Upper lobe of left lung (tissue), 6 donors: ENCODE data around the gene CCDC102B. TPM values are rescaled to one million over a fixed set of nuclear protein-coding genes. Genes with fewer than 3 reads are reported as not detected.

Experiments used
- ATAC-seq, 2 donors: fragments of 200-7000 bp; cut with Tn5 transposase; one replicate each; pipeline ENCODE4 v1.9.1; 2022; ENCODE audit warnings: mild to moderate bottlenecking in 2 of 2, moderate library complexity in 2 of 2; ENCODE audit not compliant: low FRiP score in 2 of 2
- DNase-seq, 2 donors: peaks; one replicate each; pipeline ENCODE4 v3.0.0-alpha.2; 2019 to 2020
- H3K27ac ChIP-seq, 4 donors: fragments of 200-600 bp; sonication (generic); one replicate each; pipeline ENCODE4 v1.5.1; 2016 to 2019
- H3K27me3 ChIP-seq, 4 donors: fragments of 200-600 bp; sonication (generic); one replicate each; pipeline ENCODE4 v1.5.1; 2017 to 2019
- H3K36me3 ChIP-seq, 4 donors: fragments of 200-600 bp; sonication (generic); one replicate each; pipeline ENCODE4 v1.5.1; 2016 to 2019
- H3K4me1 ChIP-seq, 4 donors: fragments of 200-600 bp; sonication (generic); one replicate each; pipeline ENCODE4 v1.5.1; 2018 to 2019
- H3K4me3 ChIP-seq, 4 donors: fragments of 200-600 bp; sonication (generic); one replicate each; pipeline ENCODE4 v1.5.1; 2017 to 2019; ENCODE audit warnings: mild to moderate bottlenecking in 2 of 4, moderate library complexity in 1 of 4
- H3K9me3 ChIP-seq, 4 donors: fragments of 200-600 bp; sonication (generic); one replicate each; pipeline ENCODE4 v1.5.1; 2018 to 2019
- CTCF ChIP-seq, 6 experiments: fragments of 450-650 bp in 4 of 6; fragments of 200-600 bp in 2 of 6; sonication (generic) in 2 of 6; IDR thresholded peaks; one replicate each; pipeline ENCODE4 v1.5.1; 2016 to 2019; ENCODE audit warnings: antibody characterized with exemption in 6 of 6
- EP300 ChIP-seq, 4 donors: sonication (generic); formaldehyde crosslinking; IDR thresholded peaks; one replicate each; pipeline ENCODE4 v1.5.1; 2017; ENCODE audit warnings: antibody characterized with exemption in 4 of 4, control low read depth in 2 of 4
- POLR2A ChIP-seq, 4 donors: fragments of 450-650 bp; IDR thresholded peaks; one replicate each; pipeline ENCODE4 v1.5.1; 2016 to 2017; ENCODE audit warnings: antibody characterized with exemption in 4 of 4, mild to moderate bottlenecking in 2 of 4
- POLR2AphosphoS5 ChIP-seq, 2 donors: sonication (generic); formaldehyde crosslinking; IDR thresholded peaks; one replicate each; pipeline ENCODE4 v1.5.1; 2017; ENCODE audit warnings: antibody characterized with exemption in 2 of 2
- WGBS, 2 donors: methylation state at CpG; one replicate each; pipeline ENCODE4 v1.1.5; 2017 to 2018; 5-methylcytosine and 5-hydroxymethylcytosine counted together
- total RNA-seq, 6 donors: library from RNA; depleted of rRNA in 4 of 6; stranded (reverse); fragments of >200 nt in 4 of 6; gene quantifications; one replicate each; pipeline versions ENCODE4 v1.1.0 to v1.2.1, GENCODE V29; 2016 to 2021
- donor health status: DM: no; HTN: no; CAD: no; lungs with moderate emphysema.
- donor health status: DM: no; HTN: yes; CAD: no; lungs with severe emphysema.

Gene CCDC102B
- total RNA-seq, 6 donors from 2014 or later, result 6.2 to 51.3 (median 20.3) TPM

- H3K36me3 ChIP-seq, result no peaks in the 10 kb centered on the region
- DNase-seq (no peak), ATAC-seq (no peak)
- TF ChIP-seq EP300 (IDR thresholded peaks at IDR 0.05), result no peak
- no peak for TF ChIP-seq POLR2A (IDR thresholded peaks at IDR 0.05)
- TF ChIP-seq CTCF (IDR thresholded peaks at IDR 0.05), result no peak
- no peak for TF ChIP-seq POLR2AphosphoS5 (IDR thresholded peaks at IDR 0.05)
- H3K27me3 ChIP-seq, result no peaks in the 10 kb centered on the region
- no peaks in the 10 kb centered on the region for H3K4me1 ChIP-seq
- 24 to 79% methylated on average over 2 of the region's 2 CpGs for WGBS, 2 donors
- H3K27ac ChIP-seq, result peak overlapping the region in 1 of 4 donors; percentile 1
- H3K4me3 ChIP-seq, result no peak overlapping the region
- no peaks in the 10 kb centered on the region for H3K9me3 ChIP-seq
These were observed 20.7 kb downstream of the CCDC102B start for GRCh38 chr18:68818584-68818983.

GRCh38 chr18:68822926-68823325 is 25.0 kb downstream of the CCDC102B start:
- Histone ChIP-seq H3K9me3 (no peaks in the 10 kb centered on the region), H3K36me3 (no peaks in the 10 kb centered on the region), H3K27ac (no peak overlapping the region), H3K4me1 (no peaks in the 10 kb centered on the region), H3K27me3 (no peaks in the 10 kb centered on the region), H3K4me3 (no peak overlapping the region)
- DNase-seq (no peak), ATAC-seq (no peak)
- 91 to 94% methylated on average over 5 of the region's 5 CpGs for WGBS, 2 donors
- TF ChIP-seq CTCF (IDR thresholded peaks at IDR 0.05) (no peak), EP300 (IDR thresholded peaks at IDR 0.05) (no peak), POLR2AphosphoS5 (IDR thresholded peaks at IDR 0.05) (no peak), POLR2A (IDR thresholded peaks at IDR 0.05) (no peak)

GRCh38 chr18:68826121-68826520 is 28.2 kb downstream of the CCDC102B start:
- Histone ChIP-seq H3K27ac (no peak overlapping the region), H3K4me1 (no peaks in the 10 kb centered on the region), H3K4me3 (no peak overlapping the region), H3K36me3 (no peaks in the 10 kb centered on the region), H3K27me3 (no peaks in the 10 kb centered on the region), H3K9me3 (no peaks in the 10 kb centered on the region)
- no peak for DNase-seq
- 67 to 74% methylated on average over 3 of the region's 3 CpGs for WGBS, 2 donors
- no peak for TF ChIP-seq CTCF (IDR thresholded peaks at IDR 0.05)
- no peak for TF ChIP-seq EP300 (IDR thresholded peaks at IDR 0.05)
- no peak for TF ChIP-seq POLR2A (IDR thresholded peaks at IDR 0.05)
- no peak for TF ChIP-seq POLR2AphosphoS5 (IDR thresholded peaks at IDR 0.05)
- ATAC-seq, result no peak

DNA sequence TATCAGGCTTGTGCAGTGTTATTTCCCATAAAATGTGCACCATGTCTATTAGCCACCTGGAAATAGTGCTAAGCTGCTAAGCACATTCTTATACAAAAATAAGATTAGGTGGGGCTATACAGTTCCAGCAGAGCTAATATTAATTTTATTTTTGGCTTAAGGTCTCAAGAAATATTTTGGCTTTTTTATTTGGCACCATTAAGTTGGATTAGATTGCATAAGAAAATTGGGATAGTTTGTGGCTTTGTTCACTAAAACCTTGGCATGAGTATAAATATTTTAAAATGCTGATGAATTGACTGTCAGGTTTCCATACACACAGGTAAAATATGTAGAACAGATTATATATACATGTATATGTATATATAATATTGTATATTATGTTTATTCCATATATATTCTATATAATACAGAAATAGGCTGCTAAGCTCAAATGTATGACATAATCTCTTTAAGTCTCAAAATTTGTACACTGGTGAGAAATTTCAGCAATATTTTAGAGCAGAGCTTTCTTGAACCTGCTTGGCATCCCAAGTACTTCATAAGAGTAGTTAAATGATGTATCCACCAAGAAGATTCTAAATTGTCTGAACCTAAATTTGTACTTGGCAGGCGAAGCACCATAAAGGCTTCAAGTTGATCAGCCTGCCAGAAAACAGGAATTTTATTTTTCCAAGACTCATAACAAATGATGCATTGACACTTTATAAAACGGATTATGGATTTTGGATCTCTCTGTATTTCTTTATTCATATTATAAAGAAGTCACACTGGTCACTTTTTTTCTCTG is 32.6 kb downstream of the CCDC102B start:
- Histone ChIP-seq H3K4me1 (no peaks in the 10 kb centered on the region), H3K27ac (peak overlapping the region in 1 of 4 donors; percentile 36), H3K36me3 (no peaks in the 10 kb centered on the region), H3K27me3 (no peaks in the 10 kb centered on the region), H3K4me3 (no peak overlapping the region), H3K9me3 (no peaks in the 10 kb centered on the region)
- DNase-seq (no peak), ATAC-seq (no peak)
- 68 to 74% methylated on average over 2 of the region's 2 CpGs for WGBS, 2 donors
- TF ChIP-seq POLR2A (IDR thresholded peaks at IDR 0.05) (no peak), CTCF (IDR thresholded peaks at IDR 0.05) (no peak), POLR2AphosphoS5 (IDR thresholded peaks at IDR 0.05) (no peak), EP300 (IDR thresholded peaks at IDR 0.05) (no peak)

GRCh38 chr18:68833756-68834155 is 35.9 kb downstream of the CCDC102B start:
- H3K27me3 ChIP-seq, result no peaks in the 10 kb centered on the region
- no peak overlapping the region for H3K4me3 ChIP-seq
- no peak overlapping the region for H3K27ac ChIP-seq
- ATAC-seq (no peak), DNase-seq (no peak)
- WGBS, 2 donors, result 51 to 56% methylated on average over 5 of the region's 5 CpGs
- no peaks in the 10 kb centered on the region for H3K9me3 ChIP-seq
- no peak for TF ChIP-seq POLR2A (IDR thresholded peaks at IDR 0.05)
- no peak for TF ChIP-seq CTCF (IDR thresholded peaks at IDR 0.05)
- no peak for TF ChIP-seq POLR2AphosphoS5 (IDR thresholded peaks at IDR 0.05)
- no peak for TF ChIP-seq EP300 (IDR thresholded peaks at IDR 0.05)
- H3K36me3 ChIP-seq, result no peaks in the 10 kb centered on the region
- peaks cover 0 to 2% (median 0%) of the 10 kb centered on the region in 4 donors for H3K4me1 ChIP-seq
